Measurements from ENCODE around the gene EYA2.

The EYA2 gene

GRCh38 chr20:47179267-47179666 is 284.6 kb downstream of the EYA2 start:
- no peaks in the 10 kb centered on the region for H3K79me2 ChIP-seq (ENCODE audit: insufficient read depth, low read depth)
- H3K9ac ChIP-seq, result no peak overlapping the region
- H3K36me3 ChIP-seq (ENCODE audit: insufficient read depth), result peaks cover 3% of the 10 kb centered on the region; the same call in 1 of the 2 replicates
- H3K4me3 ChIP-seq (IDR thresholded peaks at IDR 0.05; ENCODE audit: insufficient read depth, low read depth, low read length), result no peak overlapping the region
- no peak overlapping the region for H3K27ac ChIP-seq
- no peak overlapping the region for H3K4me2 ChIP-seq
- no peaks in the 10 kb centered on the region for H4K20me1 ChIP-seq (ENCODE audit: insufficient read depth)
- H3K4me1 ChIP-seq (ENCODE audit: low read depth, poor library complexity, severe bottlenecking), result no peaks in the 10 kb centered on the region
- no peak for TF ChIP-seq CTCF (conservative IDR thresholded peaks at IDR 0.05; ENCODE audit: low read depth, low read length)
- H2AFZ ChIP-seq (ENCODE audit: low read depth), result no peak overlapping the region
- no peaks in the 10 kb centered on the region for H3K27me3 ChIP-seq (ENCODE audit: insufficient read depth, low read depth)

DNA sequence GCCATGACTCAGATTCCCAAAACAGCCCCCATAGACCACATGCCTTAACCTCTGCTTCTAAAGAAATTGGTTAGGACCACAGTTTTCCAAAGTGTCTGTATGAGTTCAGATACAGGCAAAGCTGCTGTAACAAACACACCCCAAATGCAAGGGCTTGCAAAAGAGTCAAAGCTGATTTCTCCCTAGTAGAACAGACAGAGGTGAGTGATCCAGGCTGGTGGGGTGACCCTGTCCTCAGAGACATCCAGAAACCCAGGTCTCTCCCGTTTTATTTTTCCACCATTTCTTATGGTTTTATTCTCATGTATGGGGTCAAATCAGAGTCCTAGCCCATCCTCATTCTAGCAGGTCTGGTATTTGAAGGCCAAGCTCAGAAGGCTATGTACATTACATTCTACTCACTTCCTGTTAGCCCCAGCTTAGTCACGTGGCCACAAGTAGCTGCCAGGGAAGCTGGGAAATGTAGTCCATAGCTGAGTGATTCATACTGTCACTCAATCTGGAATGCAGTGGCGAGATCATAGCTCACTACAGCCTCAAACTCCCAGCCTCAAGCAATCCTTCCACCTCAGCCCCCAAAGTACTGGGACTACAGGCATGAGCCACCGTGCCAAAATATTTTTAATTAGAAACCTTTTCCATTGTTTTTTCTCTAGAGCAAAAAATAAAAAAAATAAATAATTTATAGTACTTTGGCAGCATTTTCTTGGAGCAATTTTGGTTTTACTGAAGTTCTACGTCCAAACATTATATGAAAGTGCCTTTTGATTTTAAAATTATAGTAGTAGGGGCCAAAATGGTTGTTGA is 286.6 kb downstream of the EYA2 start:
- no peak overlapping the region for H2AFZ ChIP-seq (ENCODE audit: low read depth)
- no peak for TF ChIP-seq CTCF (conservative IDR thresholded peaks at IDR 0.05; ENCODE audit: low read depth, low read length)
- no peak overlapping the region for H3K27ac ChIP-seq
- H3K4me2 ChIP-seq, result no peak overlapping the region
- H3K4me3 ChIP-seq (IDR thresholded peaks at IDR 0.05; ENCODE audit: insufficient read depth, low read depth, low read length), result no peak overlapping the region
- H4K20me1 ChIP-seq (ENCODE audit: insufficient read depth), result no peaks in the 10 kb centered on the region
- H3K27me3 ChIP-seq (ENCODE audit: insufficient read depth, low read depth), result no peaks in the 10 kb centered on the region
- no peaks in the 10 kb centered on the region for H3K79me2 ChIP-seq (ENCODE audit: insufficient read depth, low read depth)
- no peak overlapping the region for H3K9ac ChIP-seq
- H3K36me3 ChIP-seq (ENCODE audit: insufficient read depth), result peaks cover 3% of the 10 kb centered on the region; the same call in 1 of the 2 replicates
- H3K4me1 ChIP-seq (ENCODE audit: low read depth, poor library complexity, severe bottlenecking), result no peaks in the 10 kb centered on the region

DNA sequence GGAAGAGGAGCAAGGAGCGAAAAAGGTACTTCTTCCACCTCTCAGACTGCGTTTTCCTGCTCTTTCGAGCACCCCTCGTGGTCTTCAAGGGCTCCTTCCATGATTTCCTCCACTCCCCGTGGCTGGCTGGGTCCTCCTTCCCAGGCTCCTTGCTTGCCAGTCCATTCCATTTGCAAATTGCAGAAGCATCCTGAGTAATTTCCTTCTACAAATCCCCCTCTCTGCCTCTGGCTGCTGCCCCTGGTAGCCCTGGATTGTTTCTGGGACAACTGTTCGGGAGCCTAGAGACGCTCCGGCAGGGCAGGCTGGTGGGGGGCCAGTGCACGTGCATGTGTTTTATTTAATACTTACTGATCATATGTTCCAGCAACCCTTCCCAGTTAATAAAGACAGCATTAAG is 288.7 kb downstream of the EYA2 start:
- Histone ChIP-seq H3K27ac (no peak overlapping the region), H3K9ac (no peak overlapping the region), H2AFZ (ENCODE audit: low read depth) (no peak overlapping the region), H3K4me2 (no peak overlapping the region), H3K4me1 (ENCODE audit: low read depth, poor library complexity, severe bottlenecking) (no peaks in the 10 kb centered on the region), H3K79me2 (ENCODE audit: insufficient read depth, low read depth) (no peaks in the 10 kb centered on the region), H3K4me3 (IDR thresholded peaks at IDR 0.05; ENCODE audit: insufficient read depth, low read depth, low read length) (no peak overlapping the region), H4K20me1 (ENCODE audit: insufficient read depth) (no peaks in the 10 kb centered on the region), H3K27me3 (ENCODE audit: insufficient read depth, low read depth) (no peaks in the 10 kb centered on the region), H3K36me3 (ENCODE audit: insufficient read depth) (peaks cover 7% of the 10 kb centered on the region; the same call in 1 of the 2 replicates)
- no peak for TF ChIP-seq CTCF (conservative IDR thresholded peaks at IDR 0.05; ENCODE audit: low read depth, low read length)

DNA sequence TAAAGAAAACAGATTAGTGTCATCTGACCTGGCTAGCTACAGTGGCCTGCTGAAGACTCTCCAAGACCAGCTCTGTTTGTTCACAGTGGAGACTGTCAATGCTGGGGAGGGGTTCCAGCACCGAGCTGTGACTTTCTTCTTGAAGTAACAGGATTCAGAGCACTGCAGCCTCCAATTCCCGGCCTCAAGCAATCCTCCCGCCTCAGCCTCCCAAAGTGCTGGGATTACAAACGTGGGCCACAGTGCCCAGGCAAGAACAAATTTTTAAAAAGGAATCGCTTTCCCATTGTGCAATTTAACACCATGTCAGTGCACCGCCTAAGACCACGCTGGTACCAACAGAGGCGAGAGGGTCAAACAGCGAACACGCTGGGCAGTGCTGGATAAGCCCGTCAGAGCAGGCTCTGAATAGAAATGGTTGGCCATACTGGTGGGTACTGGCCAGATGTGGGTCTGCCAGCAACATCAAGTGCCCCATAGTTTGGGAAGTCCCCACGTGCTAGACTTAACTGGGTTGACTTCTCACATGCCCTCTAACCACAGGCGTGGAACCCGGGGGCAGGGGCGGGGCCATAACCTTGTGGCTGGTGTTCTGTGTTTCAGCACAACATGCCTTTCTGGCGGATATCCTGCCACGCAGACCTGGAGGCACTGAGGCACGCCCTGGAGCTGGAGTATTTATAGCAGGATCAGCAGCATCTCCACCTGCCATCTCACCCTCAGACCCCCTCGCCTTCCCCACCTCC is 293.0 kb downstream of the EYA2 start:
- Histone ChIP-seq H4K20me1 (ENCODE audit: insufficient read depth) (no peaks in the 10 kb centered on the region), H3K4me3 (IDR thresholded peaks at IDR 0.05; ENCODE audit: insufficient read depth, low read depth, low read length) (no peak overlapping the region), H3K79me2 (ENCODE audit: insufficient read depth, low read depth) (no peaks in the 10 kb centered on the region), H3K27me3 (ENCODE audit: insufficient read depth, low read depth) (no peaks in the 10 kb centered on the region), H3K27ac (no peak overlapping the region), H3K9ac (no peak overlapping the region), H3K4me1 (ENCODE audit: low read depth, poor library complexity, severe bottlenecking) (no peaks in the 10 kb centered on the region), H2AFZ (ENCODE audit: low read depth) (no peak overlapping the region), H3K4me2 (no peak overlapping the region), H3K36me3 (ENCODE audit: insufficient read depth) (peaks cover 11% of the 10 kb centered on the region; the same call in 1 of the 2 replicates)
- TF ChIP-seq CTCF (conservative IDR thresholded peaks at IDR 0.05; ENCODE audit: low read depth, low read length), result no peak

Data from KMS-11 (cell line).